Suprapubic skin (tissue), 4 donors: Measurements from ENCODE around the gene KPNA3. TPM values are rescaled to one million over a fixed set of nuclear protein-coding genes. Genes with fewer than 3 reads are reported as not detected.
A peak's percentile ranks its signal among the peaks of the same experiment; 100 is the strongest.

Experiments used
- DNase-seq, 2 donors: peaks; one replicate each; pipeline ENCODE4 v3.0.0-alpha.2; 2019; ENCODE audit warnings: low spot score in 2 of 2
- H3K27ac ChIP-seq: fragments of 200-600 bp; sonication (generic); one replicate; pipeline ENCODE4 v1.5.1; 2019
- H3K27me3 ChIP-seq: fragments of 200-600 bp; sonication (generic); one replicate; pipeline ENCODE4 v1.5.1; 2019
- H3K36me3 ChIP-seq: fragments of 200-600 bp; sonication (generic); one replicate; pipeline ENCODE4 v1.5.1; 2019
- H3K4me1 ChIP-seq: fragments of 200-600 bp; sonication (generic); one replicate; pipeline ENCODE4 v1.5.1; 2019
- H3K4me3 ChIP-seq: fragments of 200-600 bp; sonication (generic); one replicate; pipeline ENCODE4 v1.5.1; 2019; ENCODE audit warnings: mild to moderate bottlenecking
- H3K9me3 ChIP-seq: fragments of 200-600 bp; sonication (generic); one replicate; pipeline ENCODE4 v1.5.1; 2019
- EP300 ChIP-seq: sonication (generic); formaldehyde crosslinking; IDR thresholded peaks from one replicate; pipeline ENCODE4 v1.6.1; 2017; ENCODE audit warnings: antibody characterized with exemption
- POLR2A ChIP-seq, 2 donors: fragments of 450-650 bp; IDR thresholded peaks; one replicate each; pipeline ENCODE4 v1.6.1; 2017; ENCODE audit warnings: antibody characterized with exemption in 2 of 2, mild to moderate bottlenecking in 2 of 2, moderate library complexity in 2 of 2
- POLR2AphosphoS5 ChIP-seq, 3 donors: sonication (generic); formaldehyde crosslinking; IDR thresholded peaks; one replicate each; pipeline ENCODE4 v1.6.1; 2017; ENCODE audit warnings: antibody characterized with exemption in 3 of 3
- WGBS: methylation state at CpG from one replicate; pipeline ENCODE4 v1.1.5; 2018; 5-methylcytosine and 5-hydroxymethylcytosine counted together
- total RNA-seq, 4 donors: library from RNA; depleted of rRNA; stranded (reverse); fragments of >200 nt; gene quantifications; one replicate each; pipeline ENCODE4 v1.1.0, GENCODE V29; 2016
- TF ChIP-seq, protein P1 (sequence below), 2 donors: fragments of 200-600 bp in 1 of 2; fragments of 450-650 bp in 1 of 2; sonication (generic) in 1 of 2; IDR thresholded peaks; one replicate each; pipeline ENCODE4 v1.5.1; 2016 to 2019; ENCODE audit warnings: antibody characterized with exemption in 2 of 2, mild to moderate bottlenecking in 1 of 2, moderate library complexity in 1 of 2

KPNA3 gene
- total RNA-seq, 4 donors from 2014 or later: 17.1 to 27.3 (median 23.6) TPM

DNA sequence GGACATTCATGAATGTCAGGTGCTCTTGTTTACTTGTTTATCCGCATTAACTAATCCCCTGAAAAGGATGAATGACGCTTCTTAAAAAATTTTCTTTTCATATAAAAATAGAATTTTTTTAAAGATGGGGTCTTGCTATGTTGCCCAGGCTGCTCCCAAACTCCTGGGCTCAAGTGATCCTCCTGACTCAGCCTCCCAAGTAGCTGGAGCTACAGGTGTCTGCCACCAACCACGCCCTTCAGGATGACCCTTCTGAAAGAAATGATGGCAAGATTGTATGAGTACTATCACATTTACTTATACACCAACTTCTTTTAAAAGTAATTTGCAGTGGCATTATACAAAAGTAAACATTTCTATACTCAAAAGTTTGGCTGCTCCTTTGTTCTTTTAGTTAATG lies 95.0 kb downstream of the KPNA3 start:
- WGBS: 97% methylated on average over 3 of the region's 3 CpGs
- H3K9me3 ChIP-seq: no peaks in the 10 kb centered on the region
- DNase-seq: no peak
- peaks cover 2% of the 10 kb centered on the region for H3K4me1 ChIP-seq
- TF ChIP-seq POLR2AphosphoS5 (IDR thresholded peaks at IDR 0.05): no peak
- TF ChIP-seq, protein P1, sequence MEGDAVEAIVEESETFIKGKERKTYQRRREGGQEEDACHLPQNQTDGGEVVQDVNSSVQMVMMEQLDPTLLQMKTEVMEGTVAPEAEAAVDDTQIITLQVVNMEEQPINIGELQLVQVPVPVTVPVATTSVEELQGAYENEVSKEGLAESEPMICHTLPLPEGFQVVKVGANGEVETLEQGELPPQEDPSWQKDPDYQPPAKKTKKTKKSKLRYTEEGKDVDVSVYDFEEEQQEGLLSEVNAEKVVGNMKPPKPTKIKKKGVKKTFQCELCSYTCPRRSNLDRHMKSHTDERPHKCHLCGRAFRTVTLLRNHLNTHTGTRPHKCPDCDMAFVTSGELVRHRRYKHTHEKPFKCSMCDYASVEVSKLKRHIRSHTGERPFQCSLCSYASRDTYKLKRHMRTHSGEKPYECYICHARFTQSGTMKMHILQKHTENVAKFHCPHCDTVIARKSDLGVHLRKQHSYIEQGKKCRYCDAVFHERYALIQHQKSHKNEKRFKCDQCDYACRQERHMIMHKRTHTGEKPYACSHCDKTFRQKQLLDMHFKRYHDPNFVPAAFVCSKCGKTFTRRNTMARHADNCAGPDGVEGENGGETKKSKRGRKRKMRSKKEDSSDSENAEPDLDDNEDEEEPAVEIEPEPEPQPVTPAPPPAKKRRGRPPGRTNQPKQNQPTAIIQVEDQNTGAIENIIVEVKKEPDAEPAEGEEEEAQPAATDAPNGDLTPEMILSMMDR (IDR thresholded peaks at IDR 0.05): no peak
- TF ChIP-seq EP300: no peak
- no peak for TF ChIP-seq POLR2A (IDR thresholded peaks at IDR 0.05)
- H3K27me3 ChIP-seq: no peaks in the 10 kb centered on the region
- H3K27ac ChIP-seq: no peak overlapping the region
- H3K4me3 ChIP-seq: no peak overlapping the region
- peaks cover 23% of the 10 kb centered on the region for H3K36me3 ChIP-seq

DNA sequence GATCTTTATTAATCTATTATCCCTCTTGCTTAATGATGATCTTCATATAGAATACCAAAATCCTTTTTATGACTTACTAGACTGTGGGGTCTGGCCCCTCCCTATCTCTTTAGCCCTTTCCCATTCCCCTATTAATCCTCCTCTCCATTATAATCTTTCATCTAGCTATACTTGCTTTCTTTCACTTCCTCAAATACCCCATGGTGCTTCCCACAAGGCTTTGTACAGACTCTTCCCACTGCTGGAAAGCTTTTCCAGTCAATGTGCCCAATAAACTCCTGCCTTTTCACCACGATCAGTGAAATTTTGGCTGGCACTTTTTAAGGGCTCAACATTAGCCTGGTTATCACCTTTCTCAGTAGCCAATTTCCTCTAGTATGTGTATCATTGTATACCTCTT lies 98.0 kb downstream of the KPNA3 start:
- TF ChIP-seq EP300 (no peak), POLR2A (IDR thresholded peaks at IDR 0.05) (no peak), POLR2AphosphoS5 (IDR thresholded peaks at IDR 0.05) (no peak)
- TF ChIP-seq, protein P1 (IDR thresholded peaks at IDR 0.05): no peak
- no peak for DNase-seq
- peaks cover 5% of the 10 kb centered on the region for H3K36me3 ChIP-seq
- WGBS: 77% methylated on average over 1 of the region's 1 CpG
- H3K9me3 ChIP-seq: no peaks in the 10 kb centered on the region
- peaks cover 22% of the 10 kb centered on the region for H3K4me1 ChIP-seq
- no peak overlapping the region for H3K27ac ChIP-seq
- no peaks in the 10 kb centered on the region for H3K27me3 ChIP-seq
- no peak overlapping the region for H3K4me3 ChIP-seq

DNA sequence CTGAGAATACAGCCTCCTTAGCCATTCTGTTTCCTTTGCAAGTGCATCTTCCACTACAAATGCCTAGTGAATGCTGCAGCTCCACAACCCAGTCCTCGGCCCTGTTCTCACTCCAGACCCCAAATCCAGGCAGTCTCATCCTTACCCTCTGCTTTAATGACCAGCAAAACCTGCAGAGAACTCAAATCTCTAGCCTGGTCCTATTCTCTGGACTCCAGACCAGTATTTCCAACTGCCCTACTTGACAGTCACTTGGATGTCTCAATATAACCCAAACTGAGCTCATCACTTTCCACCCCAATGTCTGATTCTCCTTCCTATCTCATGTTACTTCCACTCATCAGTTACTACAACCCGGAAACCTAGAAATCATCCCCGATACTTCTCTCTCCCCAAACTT lies 98.6 kb downstream of the KPNA3 start:
- no peak overlapping the region for H3K4me3 ChIP-seq
- TF ChIP-seq POLR2A (IDR thresholded peaks at IDR 0.05): no peak
- no peak for TF ChIP-seq EP300
- no peak for TF ChIP-seq POLR2AphosphoS5 (IDR thresholded peaks at IDR 0.05)
- TF ChIP-seq, protein P1 (IDR thresholded peaks at IDR 0.05): no peak
- H3K4me1 ChIP-seq: peaks cover 23% of the 10 kb centered on the region
- H3K9me3 ChIP-seq: no peaks in the 10 kb centered on the region
- peaks cover 5% of the 10 kb centered on the region for H3K36me3 ChIP-seq
- H3K27ac ChIP-seq: no peak overlapping the region
- no peak for DNase-seq
- no peaks in the 10 kb centered on the region for H3K27me3 ChIP-seq
- 84% methylated on average over 3 of the region's 3 CpGs for WGBS

DNA sequence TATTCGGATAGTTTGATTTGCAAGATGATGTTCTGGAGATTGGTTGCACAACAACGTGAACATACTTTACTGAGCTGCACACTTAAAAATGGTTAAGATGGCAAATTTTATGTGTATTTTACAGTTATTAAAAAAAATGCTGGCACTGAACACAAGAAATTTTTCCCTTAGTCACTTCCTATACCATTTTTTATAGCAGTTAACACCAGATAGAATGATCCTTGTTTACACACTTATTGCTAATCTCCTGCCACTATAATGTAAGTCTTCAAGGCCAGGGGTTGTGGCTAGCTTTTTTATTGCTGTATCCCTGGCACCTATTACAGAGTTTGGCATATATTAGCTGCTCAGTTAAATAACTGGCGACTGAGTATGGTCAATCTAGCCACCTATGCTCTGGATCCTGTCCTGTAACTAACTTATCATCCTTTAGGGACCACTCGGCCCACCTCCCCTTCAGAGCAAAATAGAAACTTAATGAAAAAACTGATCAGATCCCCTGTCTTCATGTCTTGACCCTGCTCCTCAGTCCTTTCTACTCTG lies 99.2 kb downstream of the KPNA3 start:
- Histone ChIP-seq H3K27ac (no peak overlapping the region), H3K9me3 (no peaks in the 10 kb centered on the region), H3K4me3 (no peak overlapping the region), H3K27me3 (no peaks in the 10 kb centered on the region), H3K4me1 (peaks cover 23% of the 10 kb centered on the region), H3K36me3 (peaks cover 5% of the 10 kb centered on the region)
- TF ChIP-seq POLR2A (IDR thresholded peaks at IDR 0.05): no peak
- no peak for TF ChIP-seq POLR2AphosphoS5 (IDR thresholded peaks at IDR 0.05)
- TF ChIP-seq EP300: no peak
- DNase-seq: no peak
- WGBS: 73% methylated on average over 4 of the region's 4 CpGs

DNA sequence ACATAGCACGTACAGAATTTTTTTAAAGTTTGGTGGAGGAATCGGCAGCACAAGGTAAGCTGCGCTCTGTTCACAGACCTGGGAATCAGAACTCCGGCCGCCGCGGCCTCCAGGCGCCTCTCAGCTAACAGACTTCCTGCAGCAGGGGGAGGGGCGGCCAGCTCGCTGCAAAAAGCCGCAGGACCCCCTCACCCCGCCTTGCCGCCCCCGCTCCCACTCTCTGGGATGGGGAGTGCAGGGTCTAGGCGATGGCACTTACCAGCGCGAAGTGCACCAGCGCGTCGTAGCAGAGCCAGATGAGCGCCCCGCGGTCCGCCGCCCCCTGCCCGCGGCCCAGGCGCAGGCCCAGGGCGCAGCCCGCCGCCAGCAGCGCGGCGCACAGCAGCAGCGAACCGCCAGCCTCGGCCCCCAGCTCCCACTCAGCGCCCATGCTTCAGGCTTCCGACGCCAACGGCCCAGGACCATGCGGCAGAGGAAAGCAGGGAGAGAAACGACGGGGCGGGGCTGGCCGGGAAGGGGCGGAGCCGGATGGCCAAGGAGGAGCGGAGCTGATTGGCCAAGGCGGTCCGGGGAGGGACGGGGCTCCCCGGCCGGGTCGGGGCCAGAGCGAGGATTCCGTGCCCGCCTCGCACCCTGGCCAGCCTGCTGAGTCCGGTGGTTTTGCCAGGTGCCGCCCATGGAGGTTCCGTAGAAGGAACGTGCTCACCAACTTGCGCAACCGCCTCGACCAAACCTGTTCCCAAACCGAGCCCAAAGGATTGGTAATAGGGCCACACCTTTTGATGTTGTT lies 101.3 kb downstream of the KPNA3 start, which contains the start of gene EBPL:
TSS of gene EBPL (minus strand) at position 492 of the 790 bp plus-strand sequence. CDS start at position 430, 62 bp downstream.
- Histone ChIP-seq H3K4me1 (peaks cover 26% of the 10 kb centered on the region), H3K4me3 (peak within 1 kb of the TSS; percentile 76)
- TF ChIP-seq POLR2AphosphoS5 (IDR thresholded peaks at IDR 0.05) (peak; percentile 32 to 88 (median 65)), POLR2A (IDR thresholded peaks at IDR 0.05) (no peak), EP300 (no peak)
- TF ChIP-seq, protein P1 (IDR thresholded peaks at IDR 0.05): no peak

More for the DNA sequence above, 101.3 kb downstream of the KPNA3 start, which contains the start of gene EBPL:
- 2% methylated on average over 35 of the region's 67 CpGs for WGBS
- Histone ChIP-seq H3K27me3 (no peaks in the 10 kb centered on the region), H3K27ac (peak within 1 kb of the TSS; percentile 91), H3K9me3 (no peaks in the 10 kb centered on the region), H3K36me3 (peaks cover 3% of the 10 kb centered on the region)
- DNase-seq: peak; percentile 96
